Measurements from ENCODE around the gene SLC25A3.

The SLC25A3 gene

GRCh38 chr12:98644433-98644711 lies 50.9 kb downstream of the SLC25A3 start:
- Histone ChIP-seq H3K4me3 (peak overlapping the region; percentile 97 to 99), H3K36me3 (peaks cover 2 to 8% (median 4%) of the 10 kb centered on the region in 3 donors), H3K27me3 (no peaks in the 10 kb centered on the region), H3K9me3 (no peaks in the 10 kb centered on the region), H3K4me1 (peaks cover 0 to 26% (median 9%) of the 10 kb centered on the region in 4 donors), H3K27ac (peak overlapping the region; percentile 90 to 96)
- peak in 1 of 2 donors; percentile 24 for DNase-seq
- TF ChIP-seq CTCF (IDR thresholded peaks at IDR 0.05), result no peak
- intact Hi-C loops (cut with DNase I; ENCODE audit: low total_unique reads), result loop anchor here (5.0 kb wide), 1 partner anchor 57 kb away; no protein-coding TSS in a partner anchor

GRCh38 chr12:98644712-98645571 lies 51.5 kb downstream of the SLC25A3 start, which contains the start of the genes APAF1 and IKBIP:
TSS of gene APAF1 (plus strand) at chr12:98645290. CDS start at chr12:98648360, 3,070 bp downstream.
TSS of gene IKBIP (minus strand) at chr12:98644788. CDS start at chr12:98644701, 87 bp downstream.
- peak within 1 kb of the TSS; percentile 90 to 96 for H3K27ac ChIP-seq
- intact Hi-C loops (cut with DNase I; ENCODE audit: low total_unique reads), result loop anchor here (5.0 kb wide), 1 partner anchor 58 kb away; no protein-coding TSS in a partner anchor
- peaks cover 0 to 26% (median 9%) of the 10 kb centered on the region in 4 donors for H3K4me1 ChIP-seq
- TF ChIP-seq CTCF (IDR thresholded peaks at IDR 0.05), result no peak
- H3K27me3 ChIP-seq, result no peaks in the 10 kb centered on the region
- no peaks in the 10 kb centered on the region for H3K9me3 ChIP-seq
- H3K36me3 ChIP-seq, result peaks cover 8 to 14% (median 10%) of the 10 kb centered on the region in 3 donors
- H3K4me3 ChIP-seq, result peak within 1 kb of the TSS; percentile 97 to 99
- DNase-seq, result peak; percentile 98

- Histone ChIP-seq H3K36me3 (peaks cover 13 to 17% (median 16%) of the 10 kb centered on the region in 3 donors), H3K27ac (peak overlapping the region; percentile 90 to 96), H3K27me3 (no peaks in the 10 kb centered on the region), H3K4me3 (peak overlapping the region; percentile 97 to 99), H3K9me3 (no peaks in the 10 kb centered on the region), H3K4me1 (peaks cover 0 to 26% (median 9%) of the 10 kb centered on the region in 4 donors)
- no peak for TF ChIP-seq CTCF (IDR thresholded peaks at IDR 0.05)
- DNase-seq, result peak in 1 of 2 donors; percentile 24
- intact Hi-C loops (cut with DNase I; ENCODE audit: low total_unique reads), result no loop called here
These were observed 52.1 kb downstream of the SLC25A3 start for GRCh38 chr12:98645572-98646067.

GRCh38 chr12:98646294-98647090 lies 53.0 kb downstream of the SLC25A3 start:
- peaks cover 0 to 26% (median 9%) of the 10 kb centered on the region in 4 donors for H3K4me1 ChIP-seq
- H3K9me3 ChIP-seq, result no peaks in the 10 kb centered on the region
- intact Hi-C loops (cut with DNase I; ENCODE audit: low total_unique reads), result no loop called here
- DNase-seq, result no peak
- H3K27ac ChIP-seq, result peak overlapping the region in 1 of 2 donors; percentile 90
- TF ChIP-seq CTCF (IDR thresholded peaks at IDR 0.05), result no peak
- H3K4me3 ChIP-seq, result peak overlapping the region; percentile 97 to 99
- H3K27me3 ChIP-seq, result no peaks in the 10 kb centered on the region
- H3K36me3 ChIP-seq, result peaks cover 20 to 22% (median 21%) of the 10 kb centered on the region in 3 donors

- no peak overlapping the region for H3K4me3 ChIP-seq
- no peaks in the 10 kb centered on the region for H3K9me3 ChIP-seq
- DNase-seq, result no peak
- no peak overlapping the region for H3K27ac ChIP-seq
- H3K36me3 ChIP-seq, result peaks cover 20 to 46% (median 25%) of the 10 kb centered on the region in 3 donors
- intact Hi-C loops (cut with DNase I; ENCODE audit: low total_unique reads), result loop anchor here (5.0 kb wide), 1 partner anchor 84 kb away; no protein-coding TSS in a partner anchor
- no peaks in the 10 kb centered on the region for H3K27me3 ChIP-seq
- H3K4me1 ChIP-seq, result peaks cover 0 to 12% (median 8%) of the 10 kb centered on the region in 4 donors
- no peak for TF ChIP-seq CTCF (IDR thresholded peaks at IDR 0.05)
These were observed 57.8 kb downstream of the SLC25A3 start for GRCh38 chr12:98651328-98651727.

Data from tibial artery (tissue), 4 donors.